Parathyroid adenoma (tissue), 2 donors: ENCODE results near the gene TSHR.

ENCODE experiments used
- H2AFZ ChIP-seq: fragments of 300-600 bp; sonication (generic); one replicate; pipeline ENCODE4 v1.7.0; 2017; ENCODE audit warnings: antibody characterized with exemption, mild to moderate bottlenecking
- H3K27ac ChIP-seq: fragments of 300-600 bp; sonication (generic); one replicate; pipeline ENCODE4 v1.7.0; 2017
- H3K27me3 ChIP-seq: fragments of 300-600 bp; sonication (generic); one replicate; pipeline ENCODE4 v1.7.0; 2017; ENCODE audit warnings: low read length; ENCODE audit not compliant: control insufficient read depth, insufficient read depth
- H3K36me3 ChIP-seq: fragments of 300-600 bp; sonication (generic); one replicate; pipeline ENCODE4 v1.7.0; 2017; ENCODE audit warnings: low read length; ENCODE audit not compliant: control insufficient read depth, insufficient read depth
- H3K4me1 ChIP-seq: fragments of 300-600 bp; sonication (generic); one replicate; pipeline ENCODE4 v1.7.0; 2017; ENCODE audit warnings: control low read depth
- H3K4me2 ChIP-seq: fragments of 300-600 bp; sonication (generic); one replicate; pipeline ENCODE4 v1.7.0; 2017; ENCODE audit warnings: low read length
- H3K4me3 ChIP-seq: fragments of 300-600 bp; sonication (generic); one replicate; pipeline ENCODE4 v1.7.0; 2017; ENCODE audit warnings: low read depth, low read length
- H3K79me2 ChIP-seq: fragments of 300-600 bp; sonication (generic); one replicate; pipeline ENCODE4 v1.7.0; 2017; ENCODE audit warnings: control low read depth
- H3K9ac ChIP-seq: fragments of 300-600 bp; sonication (generic); one replicate; pipeline ENCODE4 v1.7.0; 2017; ENCODE audit warnings: mild to moderate bottlenecking
- H3K9me3 ChIP-seq: fragments of 300-600 bp; sonication (generic); one replicate; pipeline ENCODE4 v1.7.0; 2017; ENCODE audit warnings: low read length; ENCODE audit not compliant: control insufficient read depth
- CTCF ChIP-seq: fragments of 300-600 bp; sonication (generic); IDR thresholded peaks from one replicate; pipeline ENCODE4 v1.7.0; 2017; ENCODE audit warnings: antibody characterized with exemption, mild to moderate bottlenecking
- donor health status: primary hyperparathyroidism.

The TSHR gene

GRCh38 chr14:81087230-81087629 lies 131.8 kb downstream of the TSHR start:
- Histone ChIP-seq H3K4me2 (no peak overlapping the region), H3K4me3 (no peak overlapping the region), H2AFZ (no peak overlapping the region), H3K9ac (no peak overlapping the region), H3K4me1 (no peaks in the 10 kb centered on the region), H3K27ac (no peak overlapping the region), H3K9me3 (no peaks in the 10 kb centered on the region), H3K27me3 (no peaks in the 10 kb centered on the region), H3K79me2 (no peaks in the 10 kb centered on the region), H3K36me3 (no peaks in the 10 kb centered on the region)
- TF ChIP-seq CTCF = no peak

GRCh38 chr14:81091139-81091538 lies 135.7 kb downstream of the TSHR start:
- Histone ChIP-seq H3K27ac (no peak overlapping the region), H3K36me3 (no peaks in the 10 kb centered on the region), H3K79me2 (no peaks in the 10 kb centered on the region), H3K4me1 (no peaks in the 10 kb centered on the region), H3K9ac (no peak overlapping the region), H2AFZ (no peak overlapping the region), H3K4me2 (no peak overlapping the region), H3K27me3 (no peaks in the 10 kb centered on the region), H3K4me3 (no peak overlapping the region), H3K9me3 (no peaks in the 10 kb centered on the region)
- TF ChIP-seq CTCF = no peak

GRCh38 chr14:81091660-81092059 lies 136.2 kb downstream of the TSHR start:
- TF ChIP-seq CTCF = no peak
- no peak overlapping the region for H2AFZ ChIP-seq
- no peaks in the 10 kb centered on the region for H3K27me3 ChIP-seq
- H3K79me2 ChIP-seq = no peaks in the 10 kb centered on the region
- H3K36me3 ChIP-seq = no peaks in the 10 kb centered on the region
- H3K9ac ChIP-seq = no peak overlapping the region
- H3K4me3 ChIP-seq = no peak overlapping the region
- no peaks in the 10 kb centered on the region for H3K9me3 ChIP-seq
- no peaks in the 10 kb centered on the region for H3K4me1 ChIP-seq
- no peak overlapping the region for H3K4me2 ChIP-seq
- H3K27ac ChIP-seq = no peak overlapping the region

GRCh38 chr14:81093651-81094050 lies 138.2 kb downstream of the TSHR start:
- H3K27ac ChIP-seq = no peak overlapping the region
- no peak for TF ChIP-seq CTCF
- H2AFZ ChIP-seq = no peak overlapping the region
- H3K79me2 ChIP-seq = no peaks in the 10 kb centered on the region
- H3K9me3 ChIP-seq = no peaks in the 10 kb centered on the region
- no peak overlapping the region for H3K4me3 ChIP-seq
- H3K4me2 ChIP-seq = no peak overlapping the region
- no peaks in the 10 kb centered on the region for H3K27me3 ChIP-seq
- H3K4me1 ChIP-seq = no peaks in the 10 kb centered on the region
- no peak overlapping the region for H3K9ac ChIP-seq
- no peaks in the 10 kb centered on the region for H3K36me3 ChIP-seq

GRCh38 chr14:81095539-81095938 lies 140.1 kb downstream of the TSHR start:
- no peaks in the 10 kb centered on the region for H3K79me2 ChIP-seq
- no peak overlapping the region for H3K27ac ChIP-seq
- no peaks in the 10 kb centered on the region for H3K4me1 ChIP-seq
- H3K9me3 ChIP-seq = no peaks in the 10 kb centered on the region
- H3K9ac ChIP-seq = no peak overlapping the region
- TF ChIP-seq CTCF = no peak
- H3K27me3 ChIP-seq = no peaks in the 10 kb centered on the region
- H2AFZ ChIP-seq = no peak overlapping the region
- no peak overlapping the region for H3K4me3 ChIP-seq
- no peak overlapping the region for H3K4me2 ChIP-seq
- H3K36me3 ChIP-seq = no peaks in the 10 kb centered on the region
